22Rv1 (cell line): ENCODE results near the gene ADORA1.

Source experiments
- H3K27ac ChIP-seq: fragments of 450-650 bp; 2 replicates; pipeline ENCODE4 v1.5.1; 2017
- CTCF ChIP-seq: fragments of 450-650 bp; IDR thresholded peaks from 2 replicates; pipeline ENCODE4 v1.5.1; 2017; ENCODE audit warnings: mild to moderate bottlenecking
- ZFX ChIP-seq: fragments of 450-650 bp; IDR thresholded peaks from 2 replicates; pipeline ENCODE4 v1.6.1; 2017; ENCODE audit warnings: antibody characterized with exemption, borderline replicate concordance

Gene ADORA1

GRCh38 chr1:203124011-203124410 lies 3.5 kb upstream of the ADORA1 start:
- TF ChIP-seq ZFX = no peak
- no peak for TF ChIP-seq CTCF
- no peak overlapping the region for H3K27ac ChIP-seq

DNA sequence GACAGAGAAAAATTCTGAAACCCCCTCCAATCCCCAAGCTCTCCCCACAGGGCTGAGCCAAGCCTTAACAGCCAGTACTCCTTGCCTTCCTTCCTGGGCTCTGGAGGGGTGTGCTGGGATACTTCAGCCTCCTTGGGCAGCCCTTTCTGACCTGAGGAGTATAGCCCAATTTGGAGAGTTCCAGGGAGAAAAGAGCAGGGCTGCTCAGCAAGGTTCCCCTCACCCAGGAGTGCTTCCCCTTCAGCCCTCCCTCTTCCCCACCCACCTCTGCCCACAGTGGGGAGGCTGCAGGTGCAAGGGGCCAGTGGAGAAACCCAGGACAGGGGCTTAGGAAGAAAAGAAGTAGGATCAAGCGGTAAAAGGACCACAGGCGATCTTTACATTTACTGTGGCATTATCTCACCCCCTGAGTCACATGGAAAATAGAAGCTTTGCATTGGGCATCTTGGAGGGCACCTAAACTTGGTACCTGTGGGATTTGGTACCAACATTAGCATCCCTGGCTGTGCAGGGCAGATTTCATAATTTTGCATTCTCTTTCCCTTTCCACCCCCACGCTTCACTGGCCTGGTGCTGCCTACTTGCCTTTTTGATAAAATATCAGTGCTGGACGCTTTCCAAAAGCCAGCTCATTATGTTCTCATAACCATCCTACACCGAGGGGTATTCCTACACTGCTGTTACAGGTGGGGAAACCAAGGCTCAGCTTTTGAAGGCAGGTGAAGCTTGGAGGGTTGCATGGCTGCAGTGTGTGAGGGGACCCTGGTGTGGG lies 2.8 kb upstream of the ADORA1 start:
- TF ChIP-seq ZFX (no peak), CTCF (no peak)

DNA sequence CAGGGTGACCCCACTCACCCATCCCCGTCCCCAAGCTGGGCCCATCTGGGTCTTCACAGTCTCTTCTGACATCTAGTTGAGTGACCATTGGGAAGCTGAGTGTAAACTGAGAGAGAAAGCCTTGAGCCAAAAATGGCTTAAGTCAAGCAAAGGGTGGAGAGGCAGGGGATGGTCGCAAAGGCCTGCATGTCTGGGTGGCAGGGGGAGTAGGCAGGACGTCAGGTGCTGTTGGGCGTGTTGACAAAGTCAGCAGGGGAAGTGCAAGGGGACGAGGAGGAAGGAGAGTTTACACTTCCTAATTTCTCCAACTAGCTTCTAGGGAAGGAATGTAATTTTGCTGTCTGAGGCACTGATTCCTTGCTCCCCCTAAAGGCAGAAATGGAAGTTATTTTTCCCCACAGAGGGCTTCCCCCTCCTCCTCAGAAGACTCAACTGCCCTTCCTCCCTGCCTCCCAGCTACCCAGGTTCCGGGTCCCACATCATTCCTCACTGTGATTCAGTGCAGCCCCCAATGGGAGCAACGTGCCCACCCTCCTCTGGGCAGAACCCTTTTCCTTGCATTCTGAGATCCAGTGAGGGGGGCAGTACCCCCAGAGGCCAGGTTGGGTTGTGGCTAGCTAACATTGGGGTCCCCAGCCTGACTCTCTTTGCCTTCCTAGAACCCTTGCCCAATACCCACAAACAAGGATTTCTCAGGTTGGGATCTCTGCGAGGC lies 1.2 kb upstream of the ADORA1 start:
- TF ChIP-seq ZFX (no peak), CTCF (peak; percentile 49)
- no peak overlapping the region for H3K27ac ChIP-seq

More for the DNA sequence above, 2.8 kb upstream of the ADORA1 start:
- H3K27ac ChIP-seq = no peak overlapping the region

GRCh38 chr1:203126866-203127665 lies 460 bp upstream of the ADORA1 start:
- no peak overlapping the region for H3K27ac ChIP-seq
- TF ChIP-seq ZFX = no peak
- no peak for TF ChIP-seq CTCF

- no peak overlapping the region for H3K27ac ChIP-seq
- TF ChIP-seq CTCF (no peak), ZFX (no peak)
These were observed 847 bp downstream of the ADORA1 start for GRCh38 chr1:203128431-203128715.

- H3K27ac ChIP-seq = no peak overlapping the region
- no peak for TF ChIP-seq CTCF
- no peak for TF ChIP-seq ZFX
These were observed 1.4 kb downstream of the ADORA1 start for GRCh38 chr1:203128716-203129500.
